Measurements from ENCODE around the gene KLHL40. TPM values are rescaled to one million over a fixed set of nuclear protein-coding genes. Genes with fewer than 3 reads are reported as not detected.

The KLHL40 gene
- total RNA-seq, 1 experiment from 2014 or later, result not detected

DNA sequence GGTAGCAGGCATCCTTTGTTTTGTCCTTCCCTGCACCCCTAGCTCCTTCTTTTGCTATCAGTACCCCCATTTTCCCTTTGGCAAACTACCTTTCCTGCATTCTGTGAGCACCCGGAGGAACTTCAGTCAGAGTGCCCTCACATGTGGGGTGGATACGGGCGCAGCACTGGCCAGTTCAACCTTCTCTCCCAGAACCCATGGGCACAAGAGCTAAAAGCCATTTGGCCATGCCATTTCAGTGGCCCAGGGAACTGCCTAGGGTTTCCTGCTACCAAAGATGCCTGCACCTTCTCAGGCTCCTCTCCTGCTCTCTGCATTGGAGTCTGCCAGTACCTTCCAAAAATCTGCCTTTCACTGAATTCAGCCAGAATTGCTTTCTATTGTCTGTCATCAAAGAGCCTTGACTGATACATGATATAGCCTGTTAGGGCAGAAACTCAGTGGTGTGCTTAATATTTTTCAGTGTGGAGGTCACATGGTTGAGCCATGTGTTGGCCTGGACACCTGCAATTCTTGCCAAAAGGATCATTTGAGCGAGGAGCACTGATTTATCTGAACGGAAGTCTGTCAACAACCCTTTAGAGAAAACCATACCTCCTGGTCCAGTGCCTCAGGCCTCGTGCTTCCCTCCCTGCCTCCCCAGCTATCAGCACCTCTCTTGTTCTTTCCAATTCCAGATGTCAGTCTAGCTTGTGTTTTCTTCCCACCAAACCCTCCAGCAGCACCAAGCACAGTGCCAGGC lies 44.2 kb downstream of the KLHL40 start:
- Mint-ChIP-seq H3K27me3 (ENCODE audit: unreplicated experiment) (no peaks in the 10 kb centered on the region), H3K4me1 (ENCODE audit: low read depth, unreplicated experiment) (peaks cover 10% of the 10 kb centered on the region), H3K27ac (ENCODE audit: unreplicated experiment) (no peak overlapping the region), H3K4me3 (ENCODE audit: low read depth, unreplicated experiment) (no peak overlapping the region), H3K36me3 (ENCODE audit: insufficient read depth, unreplicated experiment) (peaks cover 8% of the 10 kb centered on the region), H3K9me3 (ENCODE audit: low read depth, unreplicated experiment) (no peaks in the 10 kb centered on the region)
- intact Hi-C loops (cut with micrococcal nuclease; ENCODE audit: unreplicated experiment), result no loop called here
- BruUV-seq (replicated peaks), result no TSS peak
- CTCF ChIA-PET, result no interaction called here
- TF ChIP-seq, protein P1, sequence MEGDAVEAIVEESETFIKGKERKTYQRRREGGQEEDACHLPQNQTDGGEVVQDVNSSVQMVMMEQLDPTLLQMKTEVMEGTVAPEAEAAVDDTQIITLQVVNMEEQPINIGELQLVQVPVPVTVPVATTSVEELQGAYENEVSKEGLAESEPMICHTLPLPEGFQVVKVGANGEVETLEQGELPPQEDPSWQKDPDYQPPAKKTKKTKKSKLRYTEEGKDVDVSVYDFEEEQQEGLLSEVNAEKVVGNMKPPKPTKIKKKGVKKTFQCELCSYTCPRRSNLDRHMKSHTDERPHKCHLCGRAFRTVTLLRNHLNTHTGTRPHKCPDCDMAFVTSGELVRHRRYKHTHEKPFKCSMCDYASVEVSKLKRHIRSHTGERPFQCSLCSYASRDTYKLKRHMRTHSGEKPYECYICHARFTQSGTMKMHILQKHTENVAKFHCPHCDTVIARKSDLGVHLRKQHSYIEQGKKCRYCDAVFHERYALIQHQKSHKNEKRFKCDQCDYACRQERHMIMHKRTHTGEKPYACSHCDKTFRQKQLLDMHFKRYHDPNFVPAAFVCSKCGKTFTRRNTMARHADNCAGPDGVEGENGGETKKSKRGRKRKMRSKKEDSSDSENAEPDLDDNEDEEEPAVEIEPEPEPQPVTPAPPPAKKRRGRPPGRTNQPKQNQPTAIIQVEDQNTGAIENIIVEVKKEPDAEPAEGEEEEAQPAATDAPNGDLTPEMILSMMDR (IDR thresholded peaks at IDR 0.05; ENCODE audit: unreplicated experiment), result no peak
- DNase-seq, result no peak

DNA sequence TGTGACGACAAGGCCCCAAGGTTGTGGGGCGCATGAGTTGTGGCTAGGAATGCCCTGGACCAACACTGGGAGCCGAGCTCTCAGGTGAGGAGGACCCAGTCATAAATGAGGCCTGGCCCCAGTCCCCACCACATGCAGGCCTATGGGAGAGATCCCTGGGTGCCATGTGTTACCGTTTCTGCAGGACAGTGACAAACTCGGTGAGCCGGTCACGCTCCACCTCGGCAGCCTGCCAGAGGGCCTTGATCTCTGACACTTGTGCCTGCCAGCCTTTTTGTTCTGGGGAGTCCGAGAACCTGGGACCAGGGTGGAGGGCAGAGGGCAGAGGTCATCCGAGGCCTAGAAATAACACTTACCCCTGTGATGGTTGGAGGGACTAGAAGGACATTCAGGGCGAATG lies 45.0 kb downstream of the KLHL40 start:
- no TSS peak for BruUV-seq (replicated peaks)
- peaks cover 8% of the 10 kb centered on the region for H3K36me3 Mint-ChIP-seq (ENCODE audit: insufficient read depth, unreplicated experiment)
- intact Hi-C loops (cut with micrococcal nuclease; ENCODE audit: unreplicated experiment), result no loop called here
- no peak overlapping the region for H3K27ac Mint-ChIP-seq (ENCODE audit: unreplicated experiment)
- peaks cover 10% of the 10 kb centered on the region for H3K4me1 Mint-ChIP-seq (ENCODE audit: low read depth, unreplicated experiment)
- DNase-seq, result no peak
- H3K9me3 Mint-ChIP-seq (ENCODE audit: low read depth, unreplicated experiment), result no peaks in the 10 kb centered on the region
- CTCF ChIA-PET, result no interaction called here
- no peak overlapping the region for H3K4me3 Mint-ChIP-seq (ENCODE audit: low read depth, unreplicated experiment)
- TF ChIP-seq, protein P1 (IDR thresholded peaks at IDR 0.05; ENCODE audit: unreplicated experiment), result no peak
- H3K27me3 Mint-ChIP-seq (ENCODE audit: unreplicated experiment), result no peaks in the 10 kb centered on the region

DNA sequence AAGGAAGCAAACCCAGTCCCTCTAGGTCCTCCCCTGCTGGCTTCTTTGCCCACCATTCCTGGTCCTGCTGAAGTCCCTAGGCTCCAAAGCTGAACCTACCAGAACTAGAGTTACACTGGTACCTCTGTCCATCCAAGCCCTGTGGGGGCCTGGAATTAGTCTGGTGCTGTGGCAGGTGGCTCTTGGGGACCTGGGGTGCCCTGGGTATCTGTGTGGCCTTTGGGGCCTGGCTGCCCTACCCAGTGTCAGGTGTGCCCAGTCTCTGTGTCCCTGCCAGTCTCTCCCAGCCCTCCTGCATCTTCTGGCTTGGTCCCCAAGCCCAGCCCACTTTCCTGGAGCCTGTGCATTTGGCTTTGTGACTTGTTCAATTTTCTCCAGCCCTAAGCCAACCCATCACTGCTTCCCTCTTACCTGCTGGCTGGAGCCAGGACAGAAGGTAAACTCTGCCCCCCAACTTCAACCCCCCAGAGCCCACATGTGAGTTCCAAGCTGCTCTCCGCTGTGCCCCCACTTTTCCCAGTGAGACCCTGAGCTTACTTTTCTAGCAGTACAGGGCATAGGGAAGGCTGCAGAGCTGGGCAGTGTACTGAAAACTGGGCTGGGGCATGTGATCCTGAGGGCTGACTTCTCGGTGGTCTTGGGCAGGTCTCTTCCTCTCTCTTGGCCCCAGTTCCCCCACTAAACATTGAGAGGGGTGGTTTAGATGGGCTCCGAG lies 45.5 kb downstream of the KLHL40 start:
- peaks cover 10% of the 10 kb centered on the region for H3K4me1 Mint-ChIP-seq (ENCODE audit: low read depth, unreplicated experiment)
- TF ChIP-seq, protein P1 (IDR thresholded peaks at IDR 0.05; ENCODE audit: unreplicated experiment), result no peak
- no peaks in the 10 kb centered on the region for H3K9me3 Mint-ChIP-seq (ENCODE audit: low read depth, unreplicated experiment)
- no peak overlapping the region for H3K4me3 Mint-ChIP-seq (ENCODE audit: low read depth, unreplicated experiment)
- peaks cover 8% of the 10 kb centered on the region for H3K36me3 Mint-ChIP-seq (ENCODE audit: insufficient read depth, unreplicated experiment)
- intact Hi-C loops (cut with micrococcal nuclease; ENCODE audit: unreplicated experiment), result no loop called here
- CTCF ChIA-PET, result no interaction called here
- no peak for DNase-seq
- H3K27me3 Mint-ChIP-seq (ENCODE audit: unreplicated experiment), result no peaks in the 10 kb centered on the region
- no peak overlapping the region for H3K27ac Mint-ChIP-seq (ENCODE audit: unreplicated experiment)
- BruUV-seq (replicated peaks), result no TSS peak

DNA sequence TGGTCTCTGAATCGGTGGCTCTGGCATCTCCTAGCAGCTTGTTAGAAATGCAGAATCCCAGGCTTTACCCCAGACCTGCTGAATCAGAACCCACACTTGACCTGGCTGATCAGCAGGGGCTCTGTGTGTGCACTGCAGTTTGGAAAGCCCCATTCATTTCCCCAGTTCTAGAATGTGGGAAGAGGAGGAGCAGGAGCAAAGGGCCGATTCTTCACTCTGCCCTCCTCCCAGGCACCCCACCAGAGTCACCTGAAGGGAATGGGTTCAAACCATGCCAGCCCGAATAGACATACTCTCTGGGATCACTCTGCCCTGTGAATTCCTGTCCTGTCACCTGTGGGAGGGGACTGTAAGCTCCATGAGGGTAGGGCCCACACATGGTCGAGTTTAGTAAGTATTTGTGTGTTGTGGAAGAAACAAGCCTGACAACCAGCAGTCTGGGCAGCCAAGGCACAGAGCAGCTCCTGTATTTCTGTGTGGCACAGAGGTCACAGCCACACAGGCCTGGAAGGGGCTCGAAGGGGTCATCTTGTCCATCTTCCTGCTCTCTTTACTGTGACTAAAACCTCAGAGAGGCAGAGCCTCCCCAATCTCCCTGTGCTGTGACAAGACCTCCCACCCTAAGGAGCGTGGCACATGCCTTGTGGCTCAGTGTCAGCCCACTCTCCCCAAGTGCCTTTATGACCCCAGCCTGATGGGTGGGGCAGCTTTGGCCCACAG lies 46.3 kb downstream of the KLHL40 start:
- Mint-ChIP-seq H3K4me1 (ENCODE audit: low read depth, unreplicated experiment) (peaks cover 10% of the 10 kb centered on the region), H3K9me3 (ENCODE audit: low read depth, unreplicated experiment) (no peaks in the 10 kb centered on the region), H3K27me3 (ENCODE audit: unreplicated experiment) (no peaks in the 10 kb centered on the region), H3K27ac (ENCODE audit: unreplicated experiment) (no peak overlapping the region), H3K36me3 (ENCODE audit: insufficient read depth, unreplicated experiment) (peaks cover 8% of the 10 kb centered on the region), H3K4me3 (ENCODE audit: low read depth, unreplicated experiment) (no peak overlapping the region)
- DNase-seq, result no peak
- intact Hi-C loops (cut with micrococcal nuclease; ENCODE audit: unreplicated experiment), result no loop called here
- TF ChIP-seq, protein P1 (IDR thresholded peaks at IDR 0.05; ENCODE audit: unreplicated experiment), result no peak
- CTCF ChIA-PET, result no interaction called here
- no TSS peak for BruUV-seq (replicated peaks)
